Subcutaneous abdominal adipose tissue (tissue), 5 donors: ENCODE results near the gene AGBL1.

Experiments
- H3K27ac ChIP-seq: one replicate; pipeline ENCODE4 v1.7.0; 2013; ENCODE audit warnings: low read depth, mild to moderate bottlenecking, inconsistent platforms, low read length, moderate library complexity
- H3K27me3 ChIP-seq, 5 donors: one replicate each; pipeline ENCODE4 v1.7.0; 2013; ENCODE audit warnings: low read length in 5 of 5, inconsistent platforms in 1 of 5; ENCODE audit not compliant: control insufficient read depth in 5 of 5, insufficient read depth in 4 of 5
- H3K36me3 ChIP-seq, 5 donors: one replicate each; pipeline ENCODE4 v1.7.0; 2013; ENCODE audit warnings: low read length in 5 of 5; ENCODE audit not compliant: control insufficient read depth in 5 of 5, insufficient read depth in 5 of 5
- H3K4me1 ChIP-seq, 5 donors: one replicate each; pipeline ENCODE4 v1.7.0; 2013; ENCODE audit warnings: low read length in 5 of 5, mild to moderate bottlenecking in 3 of 5, moderate library complexity in 1 of 5; ENCODE audit not compliant: control insufficient read depth in 5 of 5, insufficient read depth in 5 of 5
- H3K4me3 ChIP-seq, 5 donors: one replicate each; pipeline ENCODE4 v1.7.0; 2013; ENCODE audit warnings: low read length in 5 of 5, low read depth in 1 of 5
- H3K9ac ChIP-seq, 5 donors: one replicate each; pipeline ENCODE4 v1.7.0; 2013; ENCODE audit warnings: low read length in 5 of 5, mild to moderate bottlenecking in 4 of 5, moderate library complexity in 3 of 5
- H3K9me3 ChIP-seq, 5 donors: one replicate each; pipeline ENCODE4 v1.7.0; 2013; ENCODE audit warnings: low read length in 5 of 5; ENCODE audit not compliant: control insufficient read depth in 5 of 5
- donor health status: healthy.
- donor health status: healthy.
- donor health status: healthy.
- donor health status: healthy.
- donor health status: healthy.

The AGBL1 gene

GRCh38 chr15:86624261-86625036, 544.8 kb downstream of the AGBL1 start:
- peaks cover 0 to 4% (median 0%) of the 10 kb centered on the region in 5 donors for H3K4me1 ChIP-seq

GRCh38 chr15:86629409-86630356, 550.0 kb downstream of the AGBL1 start:
- Histone ChIP-seq H3K9me3 (no peaks in the 10 kb centered on the region), H3K4me1 (peaks cover 0 to under 1% (median 0%) of the 10 kb centered on the region in 5 donors), H3K27me3 (peaks cover 0 to 2% (median 0%) of the 10 kb centered on the region in 5 donors), H3K9ac (no peak overlapping the region), H3K27ac (no peak overlapping the region), H3K4me3 (no peak overlapping the region), H3K36me3 (no peaks in the 10 kb centered on the region)

More at GRCh38 chr15:86624261-86625036, 544.8 kb downstream of the AGBL1 start:
- H3K27me3 ChIP-seq = peaks cover 0 to 6% (median 0%) of the 10 kb centered on the region in 5 donors
- H3K9ac ChIP-seq = no peak overlapping the region
- H3K4me3 ChIP-seq = no peak overlapping the region
- no peaks in the 10 kb centered on the region for H3K9me3 ChIP-seq
- no peaks in the 10 kb centered on the region for H3K36me3 ChIP-seq
- no peak overlapping the region for H3K27ac ChIP-seq

GRCh38 chr15:86630946-86631345, 551.3 kb downstream of the AGBL1 start:
- Histone ChIP-seq H3K9me3 (no peaks in the 10 kb centered on the region), H3K27me3 (peaks cover 0 to 2% (median 0%) of the 10 kb centered on the region in 5 donors), H3K9ac (no peak overlapping the region), H3K36me3 (no peaks in the 10 kb centered on the region), H3K4me3 (no peak overlapping the region), H3K27ac (no peak overlapping the region), H3K4me1 (no peaks in the 10 kb centered on the region)

GRCh38 chr15:86634146-86634545, 554.5 kb downstream of the AGBL1 start:
- H3K36me3 ChIP-seq = no peaks in the 10 kb centered on the region
- H3K9me3 ChIP-seq = peaks cover 0 to 5% (median 0%) of the 10 kb centered on the region in 5 donors
- H3K4me1 ChIP-seq = no peaks in the 10 kb centered on the region
- H3K4me3 ChIP-seq = no peak overlapping the region
- no peak overlapping the region for H3K9ac ChIP-seq
- no peak overlapping the region for H3K27ac ChIP-seq
- H3K27me3 ChIP-seq = no peaks in the 10 kb centered on the region

GRCh38 chr15:86634992-86635638, 555.4 kb downstream of the AGBL1 start:
- Histone ChIP-seq H3K4me1 (no peaks in the 10 kb centered on the region), H3K4me3 (no peak overlapping the region), H3K27ac (no peak overlapping the region), H3K36me3 (no peaks in the 10 kb centered on the region), H3K27me3 (no peaks in the 10 kb centered on the region), H3K9ac (no peak overlapping the region), H3K9me3 (peaks cover 0 to 5% (median 0%) of the 10 kb centered on the region in 5 donors)

GRCh38 chr15:86644339-86644738, 564.7 kb downstream of the AGBL1 start:
- no peak overlapping the region for H3K27ac ChIP-seq
- H3K36me3 ChIP-seq = no peaks in the 10 kb centered on the region
- peaks cover 0 to 3% (median 0%) of the 10 kb centered on the region in 5 donors for H3K27me3 ChIP-seq
- H3K4me1 ChIP-seq = peaks cover 0 to 2% (median 0%) of the 10 kb centered on the region in 5 donors
- H3K9me3 ChIP-seq = no peaks in the 10 kb centered on the region
- H3K4me3 ChIP-seq = no peak overlapping the region
- no peak overlapping the region for H3K9ac ChIP-seq

GRCh38 chr15:86645925-86646500, 566.3 kb downstream of the AGBL1 start:
- H3K4me3 ChIP-seq = no peak overlapping the region
- peaks cover 0 to 3% (median 0%) of the 10 kb centered on the region in 5 donors for H3K27me3 ChIP-seq
- H3K27ac ChIP-seq = no peak overlapping the region
- H3K36me3 ChIP-seq = no peaks in the 10 kb centered on the region
- H3K9me3 ChIP-seq = no peaks in the 10 kb centered on the region
- peaks cover 0 to 2% (median 0%) of the 10 kb centered on the region in 5 donors for H3K4me1 ChIP-seq
- no peak overlapping the region for H3K9ac ChIP-seq

- peaks cover 0 to 3% (median 0%) of the 10 kb centered on the region in 5 donors for H3K27me3 ChIP-seq
- H3K9ac ChIP-seq = no peak overlapping the region
- peaks cover 0 to 2% (median 0%) of the 10 kb centered on the region in 5 donors for H3K4me1 ChIP-seq
- no peaks in the 10 kb centered on the region for H3K9me3 ChIP-seq
- no peak overlapping the region for H3K27ac ChIP-seq
- H3K4me3 ChIP-seq = no peak overlapping the region
- no peaks in the 10 kb centered on the region for H3K36me3 ChIP-seq
Measured at GRCh38 chr15:86647810-86648440, 568.3 kb downstream of the AGBL1 start.

GRCh38 chr15:86649277-86649676, 569.6 kb downstream of the AGBL1 start:
- H3K27ac ChIP-seq = no peak overlapping the region
- peaks cover 0 to under 1% (median 0%) of the 10 kb centered on the region in 5 donors for H3K27me3 ChIP-seq
- no peak overlapping the region for H3K4me3 ChIP-seq
- H3K4me1 ChIP-seq = peaks cover 0 to 2% (median 0%) of the 10 kb centered on the region in 5 donors
- no peak overlapping the region for H3K9ac ChIP-seq
- H3K36me3 ChIP-seq = no peaks in the 10 kb centered on the region
- no peaks in the 10 kb centered on the region for H3K9me3 ChIP-seq
